ENCODE measurements around the gene LCMT2.

Gene LCMT2, protein sequence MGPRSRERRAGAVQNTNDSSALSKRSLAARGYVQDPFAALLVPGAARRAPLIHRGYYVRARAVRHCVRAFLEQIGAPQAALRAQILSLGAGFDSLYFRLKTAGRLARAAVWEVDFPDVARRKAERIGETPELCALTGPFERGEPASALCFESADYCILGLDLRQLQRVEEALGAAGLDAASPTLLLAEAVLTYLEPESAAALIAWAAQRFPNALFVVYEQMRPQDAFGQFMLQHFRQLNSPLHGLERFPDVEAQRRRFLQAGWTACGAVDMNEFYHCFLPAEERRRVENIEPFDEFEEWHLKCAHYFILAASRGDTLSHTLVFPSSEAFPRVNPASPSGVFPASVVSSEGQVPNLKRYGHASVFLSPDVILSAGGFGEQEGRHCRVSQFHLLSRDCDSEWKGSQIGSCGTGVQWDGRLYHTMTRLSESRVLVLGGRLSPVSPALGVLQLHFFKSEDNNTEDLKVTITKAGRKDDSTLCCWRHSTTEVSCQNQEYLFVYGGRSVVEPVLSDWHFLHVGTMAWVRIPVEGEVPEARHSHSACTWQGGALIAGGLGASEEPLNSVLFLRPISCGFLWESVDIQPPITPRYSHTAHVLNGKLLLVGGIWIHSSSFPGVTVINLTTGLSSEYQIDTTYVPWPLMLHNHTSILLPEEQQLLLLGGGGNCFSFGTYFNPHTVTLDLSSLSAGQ

DNA sequence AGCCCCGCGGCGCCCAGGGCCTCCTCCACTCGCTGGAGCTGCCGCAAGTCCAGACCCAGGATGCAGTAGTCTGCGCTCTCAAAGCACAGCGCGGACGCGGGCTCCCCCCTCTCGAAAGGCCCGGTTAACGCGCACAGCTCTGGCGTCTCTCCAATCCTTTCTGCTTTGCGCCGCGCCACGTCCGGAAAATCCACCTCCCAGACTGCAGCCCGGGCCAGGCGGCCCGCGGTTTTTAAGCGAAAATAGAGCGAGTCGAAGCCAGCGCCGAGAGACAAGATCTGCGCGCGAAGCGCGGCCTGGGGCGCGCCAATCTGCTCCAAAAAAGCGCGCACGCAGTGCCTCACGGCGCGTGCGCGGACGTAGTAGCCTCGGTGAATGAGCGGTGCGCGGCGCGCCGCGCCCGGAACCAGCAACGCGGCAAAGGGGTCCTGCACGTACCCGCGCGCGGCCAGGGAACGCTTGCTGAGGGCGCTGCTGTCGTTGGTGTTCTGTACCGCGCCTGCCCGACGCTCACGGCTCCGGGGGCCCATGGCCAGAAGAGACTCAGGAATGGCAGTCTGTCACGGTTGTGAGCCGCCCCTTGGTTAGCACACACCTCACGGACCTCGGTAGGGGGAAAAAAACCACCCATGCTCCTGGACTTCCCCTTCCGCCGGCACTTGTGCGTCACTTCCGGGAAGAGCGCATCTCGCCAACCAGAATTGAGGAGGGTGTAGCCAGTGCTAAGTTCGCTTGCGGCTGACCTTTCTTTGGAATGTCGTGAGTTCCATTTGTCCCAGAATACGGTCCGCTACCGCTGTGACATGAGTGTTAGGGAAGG, at the start of gene LCMT2:
Gene LCMT2, minus strand, starts transcription at position 614 of the 820 bp plus-strand sequence. Its CDS starts 84 bp downstream, at position 530.
- DNase-seq = peak; percentile 80 to 86

DNA sequence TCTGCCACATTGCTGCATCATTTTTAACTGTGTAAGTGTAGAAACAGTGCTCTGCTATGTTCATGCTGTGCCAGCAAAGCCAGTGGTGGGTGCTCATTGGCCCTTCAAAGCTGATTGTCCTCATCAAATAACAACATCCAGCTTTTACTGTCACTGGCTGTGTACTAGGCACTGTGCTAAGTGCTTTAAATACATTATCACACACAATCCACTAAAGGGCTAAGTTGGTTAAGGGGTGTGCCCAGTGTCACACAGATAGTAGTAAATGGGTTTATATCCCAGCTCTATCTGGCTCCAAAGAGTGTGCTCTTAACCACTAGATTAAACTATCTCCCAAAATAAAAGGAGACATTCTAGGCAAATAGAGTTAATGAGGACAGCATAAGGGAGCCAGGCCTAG, 48.2 kb upstream of the LCMT2 start:
- DNase-seq = no peak

DNA sequence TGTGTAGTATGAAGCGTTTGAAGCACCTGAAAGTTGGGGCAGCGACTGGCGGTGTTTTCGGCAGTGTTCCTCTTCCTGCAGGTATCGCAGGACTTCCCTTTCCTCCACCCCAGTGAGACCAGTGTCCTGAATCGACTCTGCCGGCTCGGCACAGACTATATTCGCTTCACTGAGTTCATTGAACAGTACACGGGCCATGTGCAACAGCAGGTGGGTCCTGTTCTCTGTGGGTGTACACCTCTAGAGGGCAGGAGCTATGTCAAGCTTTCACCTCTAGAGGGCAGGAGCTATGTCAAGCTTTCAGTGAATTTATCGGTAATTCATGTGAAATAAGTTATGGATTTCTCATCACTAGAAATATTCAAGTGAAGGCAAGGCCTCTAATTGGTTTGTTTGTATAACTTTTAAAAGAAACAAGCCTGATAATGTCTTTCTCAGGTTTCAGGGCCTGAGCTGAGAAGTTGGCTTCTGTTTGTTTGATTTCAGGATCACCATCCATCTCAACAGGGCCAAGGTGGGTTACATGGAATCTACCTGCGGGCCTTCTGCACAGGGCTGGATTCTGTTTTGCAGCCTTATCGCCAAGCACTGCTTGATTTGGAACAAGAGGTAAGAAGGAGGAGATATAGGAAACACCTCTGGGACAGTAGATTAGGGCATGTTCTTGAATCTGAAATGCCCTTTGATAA, 45.8 kb upstream of the LCMT2 start:
- peak in 1 of 2 donors; percentile 2 for DNase-seq

DNA sequence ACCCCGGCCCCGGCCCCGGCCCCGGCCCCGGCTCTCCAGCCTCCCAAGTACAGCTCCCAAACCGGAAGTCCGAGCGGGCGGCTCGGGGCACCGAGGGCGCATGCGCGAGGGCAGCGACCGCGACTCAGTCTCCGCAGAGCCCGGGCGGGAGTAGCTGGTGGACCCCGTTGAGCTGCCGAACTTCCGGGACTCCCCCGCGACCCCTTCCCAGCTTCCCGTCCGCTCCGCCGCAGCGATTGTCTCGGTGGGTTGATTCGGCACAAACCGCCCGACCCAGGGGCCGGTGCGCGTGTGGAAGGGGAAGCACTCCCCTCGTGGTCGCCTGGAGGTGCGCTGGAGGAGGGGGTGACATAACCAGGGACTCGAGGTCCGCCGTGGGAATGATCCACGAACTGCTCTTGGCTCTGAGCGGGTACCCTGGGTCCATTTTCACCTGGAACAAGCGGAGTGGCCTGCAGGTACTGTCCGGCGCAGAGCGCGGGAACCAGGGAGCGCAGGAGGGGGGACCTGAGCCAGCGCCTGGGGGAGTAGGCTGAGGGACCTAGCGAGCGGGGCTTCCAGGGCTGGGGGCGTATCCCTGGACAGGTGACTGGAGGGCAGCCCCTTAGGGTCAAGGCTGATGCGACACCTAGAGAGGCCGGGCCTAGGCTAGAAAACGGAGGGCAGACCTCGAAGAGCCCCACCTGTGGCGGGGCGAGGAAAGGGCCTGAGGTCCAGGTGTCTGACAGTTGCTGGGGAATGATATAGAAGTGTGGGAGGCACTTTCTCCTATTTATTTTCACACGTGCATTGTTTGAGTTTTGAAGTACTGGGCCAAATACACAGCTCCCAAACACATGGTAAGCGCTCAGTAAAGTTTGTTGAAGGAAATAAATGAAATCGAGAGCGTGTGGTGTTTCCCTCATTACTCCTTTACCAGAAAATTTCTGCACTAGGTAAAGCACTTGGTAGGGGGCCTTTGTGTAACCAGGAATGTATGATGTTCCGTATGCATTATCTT, 40.9 kb upstream of the LCMT2 start, which contains the start of the genes TUBGCP4 and ZSCAN29:
Gene TUBGCP4, plus strand, starts transcription at position 127 of the 1,000 bp plus-strand sequence. Its CDS starts 254 bp downstream, at position 381.
Gene ZSCAN29, minus strand, starts transcription at position 69 of the 1,000 bp plus-strand sequence. CDS start 1,130 bp downstream, outside the sequence.
- DNase-seq = peak; percentile 55 to 81

DNA sequence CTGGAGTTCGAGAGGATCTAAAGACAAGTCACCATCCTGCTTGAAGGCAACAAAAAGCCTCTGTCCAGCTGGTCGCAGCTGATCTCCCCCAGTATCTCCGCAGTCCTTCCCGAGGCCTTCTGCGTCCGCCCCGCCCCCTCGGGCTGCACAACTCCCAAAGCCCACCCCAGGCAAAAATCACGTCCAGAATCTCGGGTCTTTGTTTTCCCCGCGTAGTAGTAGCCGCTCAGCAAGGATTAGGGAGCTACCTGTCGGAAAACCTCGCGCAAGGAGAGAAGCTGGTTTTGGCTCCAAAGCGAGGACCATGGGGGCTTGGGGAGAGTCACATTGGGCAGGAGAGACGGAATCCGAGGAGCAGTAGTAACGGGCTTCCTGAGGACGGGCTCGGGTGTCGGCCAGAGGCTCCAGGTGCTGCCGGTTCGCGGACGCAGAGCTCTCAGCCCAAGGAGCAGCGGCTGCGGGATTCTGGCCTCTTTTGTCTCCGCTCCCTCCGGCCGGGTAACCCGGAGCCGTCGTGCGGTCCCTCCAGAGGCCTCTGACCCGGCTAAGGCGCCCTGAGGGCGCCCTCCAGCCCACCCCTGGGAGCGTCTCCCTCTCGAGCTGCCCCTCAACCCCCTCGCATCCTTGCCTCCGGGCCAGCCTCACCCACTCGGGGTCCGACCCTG, 40.1 kb upstream of the LCMT2 start:
- DNase-seq = peak in 1 of 2 donors; percentile 26

DNA sequence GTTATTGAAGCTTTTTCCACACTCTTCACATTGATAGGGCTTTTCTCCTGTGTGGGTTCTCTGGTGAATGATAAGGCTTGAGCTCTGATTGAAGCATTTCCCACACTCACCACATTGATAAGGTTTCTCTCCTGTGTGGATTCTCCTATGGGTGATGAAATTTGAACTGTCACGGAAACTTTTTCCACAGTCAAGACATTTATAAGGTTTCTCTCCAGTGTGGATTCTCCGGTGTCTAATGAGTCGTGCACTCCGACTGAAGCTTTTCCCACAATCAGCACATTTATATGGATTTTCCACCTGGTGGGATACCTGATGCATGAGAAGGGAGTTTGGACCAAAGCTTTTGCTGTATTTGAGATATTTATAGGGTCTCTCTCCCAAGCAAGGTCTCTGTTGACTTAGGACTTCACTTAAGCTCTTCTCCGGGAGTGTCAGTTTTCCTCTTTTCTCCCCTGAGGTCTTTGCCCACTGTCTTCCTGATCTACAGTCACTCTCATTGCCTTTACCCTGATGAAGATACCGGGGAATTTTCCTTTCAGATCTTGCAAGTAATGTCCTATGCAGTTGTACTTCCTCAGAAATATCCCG, 31.0 kb upstream of the LCMT2 start:
- no peak for DNase-seq

DNA sequence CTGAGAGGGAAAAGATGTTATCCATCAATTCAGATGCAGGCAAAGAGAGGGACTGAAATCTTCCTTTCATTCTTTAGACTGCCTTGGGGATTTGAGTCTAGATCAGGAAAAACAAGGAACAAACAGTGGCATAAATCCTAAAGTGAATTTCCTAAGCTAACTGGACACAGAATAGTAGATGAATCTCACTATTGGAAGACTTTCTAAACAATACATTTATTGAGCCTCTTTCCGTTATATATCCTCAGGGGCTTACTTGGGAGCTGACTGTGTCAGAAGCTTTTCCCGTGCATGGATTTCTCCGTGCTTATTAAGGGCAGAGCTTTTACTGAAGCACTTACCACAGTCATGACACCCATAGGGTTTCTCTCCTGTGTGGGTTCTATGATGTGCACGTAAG, 30.4 kb upstream of the LCMT2 start:
- no peak for DNase-seq

DNA sequence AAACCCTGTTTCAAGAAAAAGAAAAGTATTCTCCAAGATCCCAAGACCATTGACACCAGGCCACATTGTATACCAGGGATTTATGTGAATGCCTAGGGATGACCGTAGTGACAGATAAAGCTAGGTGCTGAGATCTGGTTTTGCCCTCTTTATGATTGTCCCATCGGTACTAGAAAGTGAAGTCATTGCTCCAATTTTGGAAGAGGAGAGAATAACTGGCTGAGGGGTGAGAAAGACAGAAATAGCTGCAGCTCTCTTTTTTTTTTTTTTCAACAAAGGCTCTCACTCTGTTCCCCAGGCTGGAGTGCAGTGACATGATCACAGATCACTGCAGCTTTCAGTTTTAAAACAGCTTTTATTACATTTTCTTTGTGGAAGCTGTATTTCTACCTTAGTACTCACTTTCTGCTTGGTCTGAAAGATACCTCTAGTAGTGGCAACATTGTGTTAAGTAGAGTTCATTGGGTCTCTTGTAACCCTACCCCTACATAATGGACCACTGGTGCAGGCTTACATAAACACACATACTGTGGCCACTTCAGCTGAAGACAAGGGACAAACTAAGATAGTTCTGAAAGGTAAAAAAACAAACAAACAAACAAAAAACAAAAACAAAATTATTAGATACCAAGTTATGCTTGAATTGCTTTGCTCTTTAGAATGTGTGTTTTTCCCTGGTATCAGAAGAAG, 22.5 kb upstream of the LCMT2 start:
- DNase-seq = no peak

DNA sequence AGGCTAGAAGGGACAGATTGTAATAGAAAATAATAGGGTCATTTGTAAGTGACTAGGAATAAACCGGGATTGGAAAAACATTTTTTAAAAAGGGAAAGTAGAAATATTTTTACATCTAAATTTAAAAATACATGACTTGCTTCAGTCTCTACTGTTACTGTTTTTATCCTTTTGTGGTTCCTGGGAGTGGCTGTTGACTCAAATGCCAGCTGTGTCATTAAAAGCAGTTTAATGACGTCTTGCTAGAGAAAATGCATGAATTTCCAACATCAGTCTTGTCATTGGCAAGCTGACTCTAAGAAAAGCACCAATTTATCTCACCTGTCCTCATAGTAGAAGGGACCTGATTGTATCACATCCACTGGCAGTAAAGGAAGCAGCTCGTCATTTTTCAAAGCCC, 16.7 kb upstream of the LCMT2 start:
- no peak for DNase-seq

DNA sequence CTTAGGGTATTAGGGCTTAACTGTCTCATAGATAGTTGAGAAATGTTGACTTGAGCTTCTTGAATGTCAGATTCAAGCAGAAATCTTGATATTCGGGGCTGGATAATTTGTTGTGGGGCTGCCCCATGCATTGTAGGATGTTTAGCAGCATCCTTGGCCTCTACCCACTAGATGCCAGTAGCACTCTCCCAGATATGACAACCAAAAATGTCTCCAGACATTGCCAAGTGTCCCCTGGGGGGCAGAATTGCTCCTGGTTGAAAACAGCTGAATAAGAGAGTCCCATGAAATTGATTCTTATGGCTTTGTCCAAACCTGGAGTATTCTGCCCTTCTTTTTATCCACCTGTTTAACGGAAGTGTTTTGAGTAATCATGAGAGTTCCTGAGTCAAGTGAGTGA, 15.9 kb upstream of the LCMT2 start:
- no peak for DNase-seq

DNA sequence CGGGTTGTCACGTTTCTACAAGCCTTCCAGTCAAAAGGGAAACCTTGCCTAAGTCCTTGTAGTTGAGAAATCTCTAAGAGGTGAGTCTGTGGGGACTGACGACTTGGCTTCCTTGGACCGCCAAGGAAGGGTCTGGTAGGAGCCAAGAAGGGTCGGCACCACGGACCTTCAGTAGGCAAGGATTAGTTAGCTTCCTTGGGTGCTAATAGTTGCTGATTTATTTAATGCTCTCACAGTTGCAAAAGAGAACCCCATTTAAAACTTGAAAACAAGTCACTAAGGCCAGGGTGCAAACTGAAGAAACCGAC, 361 bp upstream of the LCMT2 start:
- DNase-seq = no peak

DNA sequence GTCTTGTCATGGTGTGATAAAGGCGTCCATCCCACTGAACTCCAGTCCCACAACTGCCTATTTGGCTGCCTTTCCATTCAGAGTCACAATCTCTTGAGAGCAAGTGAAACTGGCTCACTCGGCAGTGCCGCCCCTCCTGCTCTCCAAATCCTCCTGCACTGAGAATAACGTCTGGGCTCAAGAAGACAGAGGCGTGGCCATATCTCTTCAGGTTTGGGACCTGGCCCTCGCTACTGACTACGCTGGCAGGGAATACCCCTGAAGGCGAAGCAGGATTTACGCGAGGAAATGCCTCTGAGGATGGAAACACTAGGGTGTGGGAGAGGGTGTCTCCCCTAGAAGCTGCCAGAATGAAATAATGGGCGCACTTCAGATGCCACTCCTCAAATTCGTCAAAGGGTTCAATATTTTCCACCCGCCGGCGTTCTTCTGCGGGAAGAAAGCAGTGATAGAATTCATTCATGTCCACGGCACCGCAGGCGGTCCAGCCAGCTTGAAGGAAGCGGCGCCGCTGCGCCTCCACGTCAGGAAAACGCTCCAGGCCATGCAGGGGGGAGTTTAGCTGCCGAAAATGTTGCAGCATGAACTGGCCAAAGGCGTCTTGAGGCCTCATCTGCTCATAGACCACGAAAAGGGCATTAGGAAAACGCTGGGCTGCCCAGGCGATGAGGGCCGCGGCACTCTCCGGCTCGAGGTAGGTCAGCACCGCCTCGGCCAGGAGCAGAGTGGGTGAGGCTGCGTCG, 985 bp downstream of the LCMT2 start:
- no peak for DNase-seq

DNA sequence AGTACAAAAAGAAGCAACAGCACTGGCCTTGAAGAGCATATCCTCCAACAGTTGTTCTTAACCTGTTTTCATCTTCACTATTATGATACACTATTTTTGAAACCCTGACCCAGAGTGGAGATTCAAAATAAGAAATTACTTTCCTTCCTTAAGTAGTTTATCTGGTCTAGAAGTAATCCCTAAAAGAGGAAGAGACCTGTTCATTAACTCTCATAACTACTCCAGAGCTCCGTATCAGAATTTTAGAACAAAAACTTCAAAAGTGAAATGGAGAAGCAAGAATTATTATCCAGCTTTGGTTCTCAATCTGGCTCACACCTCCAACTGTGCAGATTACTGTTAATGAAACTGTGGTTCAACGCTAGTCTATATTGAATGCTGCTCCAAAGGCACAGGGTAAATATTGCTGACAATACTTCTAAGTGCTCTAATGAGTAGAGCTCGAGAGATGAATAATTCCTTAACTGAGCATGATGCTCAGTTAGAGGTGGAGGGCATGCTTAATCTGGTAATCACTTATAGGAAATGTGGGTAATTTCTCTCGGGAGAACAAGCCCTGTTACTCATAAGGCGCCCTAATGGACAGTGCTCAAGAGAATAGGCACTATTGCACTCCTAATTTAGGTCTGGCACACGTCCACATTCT, 5.2 kb downstream of the LCMT2 start:
- DNase-seq = no peak

DNA sequence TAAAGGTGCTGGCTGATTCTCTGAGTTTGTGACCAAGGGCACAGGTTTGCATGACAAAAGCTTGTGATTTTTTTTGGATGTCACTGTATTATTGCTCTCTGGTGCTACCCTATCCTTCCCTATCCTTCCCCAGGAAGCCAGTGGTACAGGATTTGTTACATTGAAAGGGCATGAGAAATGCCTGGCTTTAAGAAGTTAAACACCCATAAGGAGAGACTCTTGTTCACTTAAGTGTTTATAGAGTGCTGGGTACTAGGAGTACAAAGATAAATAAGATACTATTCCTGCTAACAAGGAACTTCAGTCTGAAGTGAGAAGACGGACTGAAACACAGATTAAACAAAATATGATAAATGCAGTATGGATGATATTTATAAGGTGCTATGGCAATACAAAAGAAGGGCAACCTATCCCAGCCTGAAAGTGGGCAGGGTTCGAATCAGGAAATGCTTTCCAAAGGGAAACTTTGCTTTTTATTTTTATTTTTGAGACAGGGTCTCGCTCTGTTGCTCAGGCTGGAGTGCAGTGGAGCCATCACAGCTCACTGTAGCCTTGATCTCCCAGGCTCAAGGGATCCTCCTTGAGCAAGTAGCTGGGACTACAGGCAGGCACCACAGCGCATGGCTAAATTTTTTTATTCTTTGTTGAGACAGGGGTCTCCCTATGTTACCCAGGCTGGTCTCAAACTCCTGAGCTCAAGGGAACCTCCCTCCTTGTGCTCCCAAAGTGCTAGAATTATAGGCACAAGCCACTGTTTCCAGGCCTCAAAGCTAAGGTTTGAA, 11.2 kb downstream of the LCMT2 start:
- DNase-seq = no peak

DNA sequence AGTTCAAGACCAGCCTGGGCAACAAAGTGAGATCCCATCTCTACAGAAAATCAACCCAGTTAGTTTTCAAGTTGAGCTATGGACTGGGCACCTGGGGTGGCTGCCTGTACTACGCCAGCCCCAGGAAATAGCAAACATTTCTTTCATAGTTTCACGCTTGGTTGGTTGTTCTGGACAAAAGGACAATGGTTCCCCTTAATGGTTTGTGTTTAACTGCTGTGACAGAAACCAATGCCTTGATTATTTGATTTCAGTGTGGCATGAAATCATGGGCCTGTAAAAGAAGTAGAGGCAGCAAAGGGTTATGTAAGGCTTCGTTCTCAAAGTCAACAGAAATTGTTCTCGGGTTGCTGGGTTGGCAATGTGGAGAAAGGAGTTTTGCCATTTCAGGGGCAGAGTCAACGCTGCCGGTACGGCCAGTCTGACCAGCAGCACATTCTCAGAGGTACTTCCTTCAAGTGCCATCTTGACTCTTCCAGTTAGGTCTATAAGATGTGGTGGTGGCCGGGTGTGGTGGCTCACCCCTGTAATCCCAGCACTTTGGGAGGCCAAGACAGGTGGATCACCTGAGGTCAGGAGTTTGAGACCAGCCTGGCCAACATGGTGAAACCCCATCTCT, 12.7 kb downstream of the LCMT2 start:
- DNase-seq = no peak

DNA sequence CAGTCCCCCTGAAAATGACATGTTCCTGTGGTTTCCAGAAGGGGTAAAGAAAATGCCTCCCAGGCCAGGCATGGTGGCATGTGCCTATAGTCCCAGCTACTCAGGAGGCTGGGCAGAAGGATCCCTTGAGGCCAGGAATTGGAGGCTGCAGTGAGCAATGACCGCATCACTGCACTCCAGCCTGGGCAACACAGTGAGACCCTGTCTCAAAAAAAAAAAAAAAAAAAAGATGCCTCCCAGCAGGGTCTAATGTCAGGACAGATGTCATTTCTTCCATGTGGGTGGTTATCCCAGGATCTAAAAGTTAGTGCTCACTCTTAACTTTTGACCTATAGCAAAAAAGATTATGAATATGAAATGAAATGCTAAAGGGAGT, 13.4 kb downstream of the LCMT2 start:
- no peak for DNase-seq
